Panc1 (cell line): Measurements from ENCODE around the gene RNF212. TPM values are rescaled to one million over a fixed set of nuclear protein-coding genes. Genes with fewer than 3 reads are reported as not detected.

Experiments
- ATAC-seq: fragments of 200-7000 bp; cut with Tn5 transposase; 2 replicates; pipeline ENCODE4 v1.9.1; 2020; ENCODE audit warnings: mild to moderate bottlenecking, moderate library complexity
- BruUV-seq: library from RNA; stranded (reverse); fragments of 400-500 nt; replicated peaks from 2 replicates; lab custom pipeline; 2021; lab: Mats Ljungman, UMichigan
- CTCF ChIA-PET: fragments of 300-600 bp; sonication (Branson Sonifier 250); formaldehyde crosslinking; loops from one replicate; lab custom pipeline; 2022; ENCODE audit warnings: antibody characterized with exemption; lab: Charles Lee
- POLR2A ChIA-PET: fragments of 300-600 bp; sonication (Branson Sonifier 250); formaldehyde crosslinking; loops from one replicate; lab custom pipeline; 2022; ENCODE audit warnings: antibody characterized with exemption; lab: Charles Lee
- DNase-seq: peaks from one replicate; pipeline ENCODE4 v3.0.0-alpha.2; 2010; ENCODE audit warnings: low read depth, low spot score
- H3K27ac ChIP-seq: 2 replicates; pipeline ENCODE4 v1.5.1; 2011; ENCODE audit warnings: mild to moderate bottlenecking, low read length, inconsistent platforms
- H3K27me3 ChIP-seq: fragments of 200-500 bp; sonication (Bioruptor generic); 2 replicates; pipeline ENCODE4 v1.6.0; 2014; ENCODE audit warnings: low read length, inconsistent platforms; ENCODE audit not compliant: control insufficient read depth, insufficient read depth
- H3K36me3 ChIP-seq: fragments of 200-500 bp; sonication (Bioruptor generic); 2 replicates; pipeline ENCODE4 v1.5.1; 2014; ENCODE audit warnings: inconsistent platforms, mild to moderate bottlenecking, low read length, moderate library complexity; ENCODE audit not compliant: control insufficient read depth, insufficient read depth
- H3K4me1 ChIP-seq: 2 replicates; pipeline ENCODE4 v1.5.1; 2011; ENCODE audit warnings: inconsistent platforms, mild to moderate bottlenecking, low read length, moderate library complexity; ENCODE audit not compliant: control insufficient read depth, insufficient read depth
- H3K4me3 ChIP-seq, 2 experiments: 2 replicates each; pipeline ENCODE4 v1.5.1; 2011 to 2012; ENCODE audit warnings: low read depth in 2 of 2, low read length in 2 of 2, mild to moderate bottlenecking in 2 of 2, inconsistent platforms in 1 of 2, moderate library complexity in 1 of 2
- H3K9me3 ChIP-seq: fragments of 200-500 bp; sonication (Bioruptor generic); 2 replicates; pipeline ENCODE4 v1.5.1; 2014; ENCODE audit warnings: low read depth, mild to moderate bottlenecking, inconsistent platforms, low read length, moderate library complexity; ENCODE audit not compliant: control insufficient read depth, insufficient read depth
- CTCF ChIP-seq: fragments of 450-650 bp; IDR thresholded peaks from 2 replicates; pipeline ENCODE4 v1.5.1; 2017; ENCODE audit warnings: mild to moderate bottlenecking
- POLR2AphosphoS5 ChIP-seq: IDR thresholded peaks from 2 replicates; pipeline ENCODE4 v1.6.1; 2012; ENCODE audit warnings: mild to moderate bottlenecking, low read depth, low read length, moderate library complexity
- REST ChIP-seq, 2 experiments: IDR thresholded peaks; 2 replicates each; pipeline ENCODE4 v1.6.1; 2011 to 2012; ENCODE audit warnings: low read depth in 2 of 2, control low read depth in 1 of 2, low read length in 1 of 2, mild to moderate bottlenecking in 1 of 2, moderate library complexity in 1 of 2; ENCODE audit not compliant: insufficient read depth in 1 of 2
- SIN3A ChIP-seq: IDR thresholded peaks from 2 replicates; pipeline ENCODE4 v1.6.1; 2012; ENCODE audit warnings: low read depth, mild to moderate bottlenecking, low read length, moderate library complexity, borderline replicate concordance; ENCODE audit not compliant: insufficient read depth
- TCF7L2 ChIP-seq: IDR thresholded peaks from 2 replicates; pipeline ENCODE4 v1.6.1; 2011; ENCODE audit warnings: mild to moderate bottlenecking, low read depth, low read length, inconsistent platforms
- in situ Hi-C: cut with HindIII; loops from 2 replicates; pipeline ENCODE4 v1.10.0; 2016; ENCODE audit warnings: low sequenced_read_pairs, low pct_unique_long_range_greater_than_20kb
- intact Hi-C: fragments of 100-400 bp; cut with micrococcal nuclease; formaldehyde crosslinking; loops from one replicate; pipeline ENCODE4 v1.10.0; 2022; ENCODE audit not compliant: unreplicated experiment
- total RNA-seq: library from RNA; stranded (reverse); gene quantifications from one replicate; pipeline ENCODE4 v1.2.1, GENCODE V29; 2021; ENCODE audit not compliant: unreplicated experiment

Gene RNF212
- total RNA-seq, 1 experiment from 2014 or later, result not detected

- ChIA-PET POLR2A (no interaction called here), CTCF (no interaction called here)
- H3K4me1 ChIP-seq, result no peaks in the 10 kb centered on the region
- H3K4me3 ChIP-seq, result no peak overlapping the region
- no peak overlapping the region for H3K27ac ChIP-seq
- intact Hi-C loops (no loop called here), in situ Hi-C loops (no loop called here)
- TF ChIP-seq TCF7L2 (no peak), POLR2AphosphoS5 (no peak), REST (IDR thresholded peaks at IDR 0.05; ENCODE audit: insufficient read depth in 1 of 2, low read depth in 2 of 2, low read length in 1 of 2) (no peak), SIN3A (no peak), CTCF (no peak)
- no TSS peak for BruUV-seq
- H3K36me3 ChIP-seq, result no peaks in the 10 kb centered on the region
- H3K27me3 ChIP-seq, result no peaks in the 10 kb centered on the region
- no peak for ATAC-seq
- no peaks in the 10 kb centered on the region for H3K9me3 ChIP-seq
- no peak for DNase-seq
Observed at GRCh38 chr4:1151541-1151940, 38.2 kb upstream of the RNF212 start.

- in situ Hi-C loops, result no loop called here
- Histone ChIP-seq H3K9me3 (no peaks in the 10 kb centered on the region), H3K36me3 (no peaks in the 10 kb centered on the region), H3K27me3 (no peaks in the 10 kb centered on the region), H3K27ac (no peak overlapping the region), H3K4me1 (no peaks in the 10 kb centered on the region), H3K4me3 (no peak overlapping the region)
- TF ChIP-seq CTCF (no peak), TCF7L2 (no peak), POLR2AphosphoS5 (no peak), SIN3A (no peak), REST (IDR thresholded peaks at IDR 0.05; ENCODE audit: insufficient read depth in 1 of 2, low read depth in 2 of 2, low read length in 1 of 2) (no peak)
- no TSS peak for BruUV-seq
- ChIA-PET POLR2A (interaction anchor here (0.8 kb wide), 1 partner anchor 384 kb away, joined by 3 read pairs; no protein-coding TSS in a partner anchor), CTCF (no interaction called here)
- intact Hi-C loops, result no loop called here
- DNase-seq, result no peak
- no peak for ATAC-seq
Observed at GRCh38 chr4:1150875-1151274, 37.5 kb upstream of the RNF212 start.
